CD8-positive, alpha-beta memory T cell (primary cell): ENCODE results near the gene RGS9. TPM values are rescaled to one million over a fixed set of nuclear protein-coding genes. Genes with fewer than 3 reads are reported as not detected.

Experiments
- CTCF ChIA-PET: fragments of 350-600 bp; sonication (Branson Sonifier 250); formaldehyde crosslinking; loops from one replicate; lab custom pipeline; 2021; ENCODE audit warnings: antibody characterized with exemption; lab: Charles Lee
- POLR2A ChIA-PET: fragments of 350-600 bp; sonication (Branson Sonifier 250); formaldehyde crosslinking; loops from one replicate; lab custom pipeline; 2021; ENCODE audit warnings: antibody characterized with exemption; lab: Charles Lee
- DNase-seq, 5 donors: peaks; one replicate each; pipeline versions ENCODE4 v3.0.0 to v3.0.0-alpha.2; 2020 to 2022; ENCODE audit warnings: mixed read lengths in 1 of 5
- H3K27ac ChIP-seq: one replicate; pipeline ENCODE4 v1.7.0; 2013; ENCODE audit warnings: low read depth, mild to moderate bottlenecking, low read length, moderate library complexity
- H3K27me3 ChIP-seq: 2 replicates; pipeline ENCODE4 v1.7.0; 2013; ENCODE audit warnings: low read length, mild to moderate bottlenecking; ENCODE audit not compliant: insufficient read depth, poor library complexity, severe bottlenecking
- H3K36me3 ChIP-seq: 2 replicates; pipeline ENCODE4 v1.7.0; 2013; ENCODE audit warnings: mild to moderate bottlenecking, low read length, moderate library complexity; ENCODE audit not compliant: insufficient read depth
- H3K4me1 ChIP-seq: 2 replicates; pipeline ENCODE4 v1.7.0; 2013; ENCODE audit warnings: mild to moderate bottlenecking, low read length, moderate library complexity; ENCODE audit not compliant: insufficient read depth
- H3K4me3 ChIP-seq: 2 replicates; pipeline ENCODE4 v1.7.0; 2013; ENCODE audit warnings: mild to moderate bottlenecking, low read length
- H3K9me3 ChIP-seq: 2 replicates; pipeline ENCODE4 v1.7.0; 2013; ENCODE audit warnings: mild to moderate bottlenecking, low read length
- H3K27ac Mint-ChIP-seq, 8 donors: one replicate each; pipeline ENCODE4 v1.8.0; 2020 to 2021; ENCODE audit warnings: mixed read lengths in 8 of 8, mild to moderate bottlenecking in 6 of 8, inconsistent platforms in 3 of 8, moderate library complexity in 3 of 8
- H3K27me3 Mint-ChIP-seq, 2 donors: one replicate each; pipeline ENCODE4 v1.8.0; 2020 to 2021; ENCODE audit warnings: mixed read lengths in 2 of 2, mild to moderate bottlenecking in 1 of 2, moderate library complexity in 1 of 2
- H3K36me3 Mint-ChIP-seq, 3 donors: one replicate each; pipeline ENCODE4 v1.8.0; 2020 to 2021; ENCODE audit warnings: mixed read lengths in 3 of 3, inconsistent platforms in 1 of 3, mild to moderate bottlenecking in 1 of 3
- H3K4me1 Mint-ChIP-seq, 3 donors: one replicate each; pipeline ENCODE4 v1.8.0; 2020 to 2021; ENCODE audit warnings: mixed read lengths in 3 of 3, inconsistent platforms in 1 of 3, mild to moderate bottlenecking in 1 of 3
- H3K4me3 Mint-ChIP-seq, 7 donors: one replicate each; pipeline ENCODE4 v1.8.0; 2020 to 2021; ENCODE audit warnings: mixed read lengths in 7 of 7, mild to moderate bottlenecking in 6 of 7, moderate library complexity in 4 of 7, inconsistent platforms in 2 of 7
- H3K9me3 Mint-ChIP-seq, 5 donors: one replicate each; pipeline ENCODE4 v1.8.0; 2020 to 2022; ENCODE audit warnings: mixed read lengths in 5 of 5, mild to moderate bottlenecking in 3 of 5, moderate library complexity in 2 of 5, inconsistent platforms in 1 of 5
- polyA plus RNA-seq: library from polyadenylated mRNA; unstranded; fragments of 300-500 nt; fragmentation: Illumina TruSeq; gene quantifications from one replicate; pipeline ENCODE4 v1.2.3, GENCODE V29; 2021
- total RNA-seq, 2 experiments: library from RNA; stranded (reverse); gene quantifications; one replicate each; pipeline ENCODE4 v1.2.3, GENCODE V29; 2021

The RGS9 gene
- total and polyA plus RNA-seq, 3 experiments from 2014 or later, result 1.4 to 8.9 (median 2.6) TPM

- no peaks in the 10 kb centered on the region for H3K27me3 ChIP-seq
- ChIA-PET POLR2A (no interaction called here), CTCF (no interaction called here)
- H3K27ac ChIP-seq, result no peak overlapping the region
- Mint-ChIP-seq H3K27ac (no peak overlapping the region), H3K27me3 (peaks cover 10 to 23% of the 10 kb centered on the region in 2 donors), H3K36me3 (peaks cover 0 to 4% (median 1%) of the 10 kb centered on the region in 3 donors), H3K9me3 (peaks cover 3 to 11% (median 6%) of the 10 kb centered on the region in 5 donors), H3K4me1 (peaks cover 13 to 29% (median 16%) of the 10 kb centered on the region in 3 donors), H3K4me3 (no peak overlapping the region)
- H3K9me3 ChIP-seq, result no peaks in the 10 kb centered on the region
- H3K36me3 ChIP-seq, result no peaks in the 10 kb centered on the region
- no peak overlapping the region for H3K4me3 ChIP-seq
- H3K4me1 ChIP-seq, result peaks cover 20% of the 10 kb centered on the region
- DNase-seq, result no peak
Observed at GRCh38 chr17:65261152-65261551, 124.0 kb downstream of the RGS9 start.

GRCh38 chr17:65261682-65262636 lies 124.8 kb downstream of the RGS9 start:
- Histone ChIP-seq H3K27me3 (no peaks in the 10 kb centered on the region), H3K27ac (no peak overlapping the region), H3K36me3 (no peaks in the 10 kb centered on the region), H3K9me3 (no peaks in the 10 kb centered on the region), H3K4me3 (no peak overlapping the region), H3K4me1 (peaks cover 20% of the 10 kb centered on the region)
- Mint-ChIP-seq H3K27ac (peak overlapping the region in 1 of 8 donors; percentile 49), H3K4me1 (peaks cover 13 to 29% (median 16%) of the 10 kb centered on the region in 3 donors), H3K36me3 (peaks cover 0 to 4% (median 0%) of the 10 kb centered on the region in 3 donors), H3K27me3 (peaks cover 6 to 19% of the 10 kb centered on the region in 2 donors), H3K4me3 (no peak overlapping the region), H3K9me3 (peaks cover 2 to 10% (median 2%) of the 10 kb centered on the region in 5 donors)
- no peak for DNase-seq
- ChIA-PET POLR2A (no interaction called here), CTCF (no interaction called here)

GRCh38 chr17:65265276-65265675 lies 128.1 kb downstream of the RGS9 start:
- Mint-ChIP-seq H3K36me3 (peaks cover 0 to 7% (median 0%) of the 10 kb centered on the region in 3 donors), H3K4me3 (no peak overlapping the region), H3K4me1 (peaks cover 13 to 29% (median 16%) of the 10 kb centered on the region in 3 donors), H3K27ac (no peak overlapping the region), H3K9me3 (peaks cover 0 to 8% (median 2%) of the 10 kb centered on the region in 5 donors), H3K27me3 (peaks cover 9 to 14% of the 10 kb centered on the region in 2 donors)
- Histone ChIP-seq H3K27me3 (no peaks in the 10 kb centered on the region), H3K4me1 (peaks cover 20% of the 10 kb centered on the region), H3K9me3 (no peaks in the 10 kb centered on the region), H3K27ac (no peak overlapping the region), H3K4me3 (no peak overlapping the region), H3K36me3 (no peaks in the 10 kb centered on the region)
- POLR2A ChIA-PET, result no interaction called here
- CTCF ChIA-PET, result no interaction called here
- no peak for DNase-seq

GRCh38 chr17:65268832-65269231 lies 131.7 kb downstream of the RGS9 start:
- no peak for DNase-seq
- H3K9me3 ChIP-seq, result no peaks in the 10 kb centered on the region
- H3K36me3 ChIP-seq, result no peaks in the 10 kb centered on the region
- no peak overlapping the region for H3K27ac ChIP-seq
- H3K27ac Mint-ChIP-seq, result no peak overlapping the region
- H3K9me3 Mint-ChIP-seq, result peaks cover 0 to 8% (median 2%) of the 10 kb centered on the region in 5 donors
- no peaks in the 10 kb centered on the region for H3K27me3 ChIP-seq
- no peak overlapping the region for H3K4me3 ChIP-seq
- H3K4me3 Mint-ChIP-seq, result no peak overlapping the region
- POLR2A ChIA-PET, result no interaction called here
- peaks cover 0 to 7% (median 0%) of the 10 kb centered on the region in 3 donors for H3K36me3 Mint-ChIP-seq
- CTCF ChIA-PET, result no interaction called here
- H3K4me1 Mint-ChIP-seq, result peaks cover 6 to 10% (median 7%) of the 10 kb centered on the region in 3 donors
- peaks cover 9% of the 10 kb centered on the region for H3K4me1 ChIP-seq
- H3K27me3 Mint-ChIP-seq, result peaks cover 15 to 22% of the 10 kb centered on the region in 2 donors

GRCh38 chr17:65270499-65271253 lies 133.5 kb downstream of the RGS9 start:
- ChIA-PET POLR2A (no interaction called here), CTCF (no interaction called here)
- peaks cover 0 to 8% (median 2%) of the 10 kb centered on the region in 5 donors for H3K9me3 Mint-ChIP-seq

GRCh38 chr17:65271296-65271695 lies 134.1 kb downstream of the RGS9 start:
- Mint-ChIP-seq H3K9me3 (peaks cover 0 to 6% (median 2%) of the 10 kb centered on the region in 5 donors), H3K27me3 (peaks cover 15 to 22% of the 10 kb centered on the region in 2 donors), H3K4me1 (no peaks in the 10 kb centered on the region), H3K36me3 (peaks cover 0 to 7% (median 0%) of the 10 kb centered on the region in 3 donors), H3K4me3 (no peak overlapping the region), H3K27ac (no peak overlapping the region)
- DNase-seq, result no peak
- Histone ChIP-seq H3K27ac (no peak overlapping the region), H3K4me3 (no peak overlapping the region), H3K36me3 (no peaks in the 10 kb centered on the region), H3K4me1 (no peaks in the 10 kb centered on the region), H3K27me3 (no peaks in the 10 kb centered on the region), H3K9me3 (no peaks in the 10 kb centered on the region)
- ChIA-PET CTCF (no interaction called here), POLR2A (no interaction called here)

More at GRCh38 chr17:65270499-65271253, 133.5 kb downstream of the RGS9 start:
- Histone ChIP-seq H3K9me3 (no peaks in the 10 kb centered on the region), H3K27me3 (no peaks in the 10 kb centered on the region), H3K4me1 (peaks cover 2% of the 10 kb centered on the region), H3K4me3 (no peak overlapping the region), H3K27ac (no peak overlapping the region), H3K36me3 (no peaks in the 10 kb centered on the region)
- H3K36me3 Mint-ChIP-seq, result peaks cover 0 to 7% (median 0%) of the 10 kb centered on the region in 3 donors
- H3K4me3 Mint-ChIP-seq, result no peak overlapping the region
- DNase-seq, result no peak
- H3K27me3 Mint-ChIP-seq, result peaks cover 14 to 22% of the 10 kb centered on the region in 2 donors
- H3K27ac Mint-ChIP-seq, result peak overlapping the region in 1 of 8 donors; percentile 47
- H3K4me1 Mint-ChIP-seq, result peaks cover 2% of the 10 kb centered on the region in 3 donors
